Hepatocyte (in vitro differentiated cells): ENCODE measurements around the gene DDIT4L. TPM values are rescaled to one million over a fixed set of nuclear protein-coding genes. Genes with fewer than 3 reads are reported as not detected.

ENCODE experiments used
- DNase-seq: peaks from one replicate; pipeline ENCODE4 v3.0.0-alpha.2; 2016; ENCODE audit warnings: low spot score
- H2AFZ ChIP-seq: fragments of 200-600 bp; sonication (generic); 2 replicates; pipeline ENCODE4 v1.6.0; 2016; ENCODE audit warnings: antibody characterized with exemption, mild to moderate bottlenecking
- H3K27ac ChIP-seq: fragments of 200-600 bp; sonication (generic); 2 replicates; pipeline ENCODE4 v1.5.1; 2016; ENCODE audit warnings: mild to moderate bottlenecking
- H3K27me3 ChIP-seq: fragments of 200-600 bp; sonication (generic); 2 replicates; pipeline ENCODE4 v1.6.1; 2016
- H3K36me3 ChIP-seq: fragments of 200-600 bp; sonication (generic); replicated peaks from 2 replicates; pipeline ENCODE4 v1.5.1; 2016; ENCODE audit warnings: low read depth; ENCODE audit not compliant: insufficient read depth
- H3K4me1 ChIP-seq: fragments of 200-600 bp; sonication (generic); 2 replicates; pipeline ENCODE4 v1.5.1; 2016; ENCODE audit warnings: mild to moderate bottlenecking, moderate library complexity; ENCODE audit not compliant: insufficient read depth
- H3K4me2 ChIP-seq: fragments of 200-600 bp; sonication (generic); 2 replicates; pipeline ENCODE4 v1.6.0; 2016
- H3K4me3 ChIP-seq: fragments of 200-600 bp; sonication (generic); 2 replicates; pipeline ENCODE4 v1.5.1; 2016; ENCODE audit warnings: mild to moderate bottlenecking
- H3K79me2 ChIP-seq: fragments of 200-600 bp; sonication (generic); 2 replicates; pipeline ENCODE4 v1.6.0; 2017; ENCODE audit warnings: mild to moderate bottlenecking
- H3K9me2 ChIP-seq: fragments of 200-600 bp; sonication (generic); replicated peaks from 2 replicates; pipeline ENCODE4 v1.6.0; 2017; ENCODE audit warnings: mild to moderate bottlenecking; ENCODE audit not compliant: insufficient read depth
- H3K9me3 ChIP-seq: fragments of 200-600 bp; sonication (generic); 2 replicates; pipeline ENCODE4 v1.5.1; 2016; ENCODE audit warnings: low read depth, mild to moderate bottlenecking
- H4K20me1 ChIP-seq: fragments of 200-600 bp; sonication (generic); 2 replicates; pipeline ENCODE4 v1.6.0; 2016; ENCODE audit warnings: mild to moderate bottlenecking; ENCODE audit not compliant: insufficient read depth, poor library complexity, severe bottlenecking
- CTCF ChIP-seq: fragments of 200-600 bp; sonication (generic); IDR thresholded peaks from 2 replicates; pipeline ENCODE4 v1.5.1; 2016; ENCODE audit warnings: antibody characterized with exemption, mild to moderate bottlenecking; ENCODE audit not compliant: poor library complexity
- EZH2 ChIP-seq: fragments of 200-600 bp; sonication (generic); IDR thresholded peaks from 2 replicates; pipeline ENCODE4 v1.6.1; 2016; ENCODE audit warnings: antibody characterized with exemption, mild to moderate bottlenecking, borderline replicate concordance
- EZH2phosphoT487 ChIP-seq: fragments of 200-600 bp; sonication (generic); IDR thresholded peaks from one replicate; pipeline ENCODE4 v1.6.1; 2018; ENCODE audit warnings: antibody characterized with exemption, mild to moderate bottlenecking, low read depth, moderate library complexity; ENCODE audit not compliant: unreplicated experiment, severe bottlenecking
- WGBS: methylation state at CpG from one replicate; pipeline ENCODE4 v1.1.6; 2016; ENCODE audit warnings: low lambda C conversion rate; ENCODE audit errors: missing lambda C conversion rate; 5-methylcytosine and 5-hydroxymethylcytosine counted together
- polyA plus RNA-seq: library from polyadenylated mRNA; unstranded; fragments of >200 nt; fragmentation: Nextera tagmentation; extraction: Ambion mirVana; gene quantifications from 2 replicates; pipeline ENCODE4 v1.2.1, GENCODE V29; 2016
- total RNA-seq: library from RNA; depleted of rRNA; stranded (reverse); fragments of >200 nt; gene quantifications from 2 replicates; pipeline ENCODE4 v1.2.3, GENCODE V29; 2014

Gene DDIT4L
- total and polyA plus RNA-seq, 2 experiments from 2014 or later: 0.64 to 3.6 TPM

DNA sequence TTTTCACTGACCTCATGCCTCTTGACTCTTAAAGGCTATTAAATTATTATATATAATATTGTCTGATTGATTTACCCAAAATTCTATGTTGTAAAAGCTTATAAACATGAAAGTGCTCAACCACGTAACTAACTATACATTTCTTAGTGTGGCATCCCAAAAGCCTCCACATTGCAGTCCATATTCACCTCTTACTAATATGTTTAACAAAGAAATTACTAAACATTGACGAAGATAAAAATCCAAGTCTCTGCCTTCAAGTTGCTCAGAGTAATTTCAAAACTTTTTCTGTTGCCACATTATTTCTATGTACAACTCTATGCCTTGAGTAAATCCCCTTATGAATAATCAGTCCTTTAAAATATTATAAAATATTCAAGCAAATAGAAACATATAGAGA is 14.4 kb downstream of the DDIT4L start:
- Histone ChIP-seq H3K27me3 (no peaks in the 10 kb centered on the region), H3K4me3 (no peak overlapping the region), H3K27ac (no peak overlapping the region), H3K4me1 (no peaks in the 10 kb centered on the region), H3K4me2 (no peak overlapping the region), H3K79me2 (no peaks in the 10 kb centered on the region), H3K9me3 (no peaks in the 10 kb centered on the region), H2AFZ (no peak overlapping the region), H3K9me2 (no peaks in the 10 kb centered on the region), H3K36me3 (no peaks in the 10 kb centered on the region), H4K20me1 (no peaks in the 10 kb centered on the region)
- DNase-seq: no peak
- 93% methylated on average over 2 of the region's 2 CpGs for WGBS
- no peak for TF ChIP-seq EZH2phosphoT487
- no peak for TF ChIP-seq CTCF
- TF ChIP-seq EZH2: no peak

DNA sequence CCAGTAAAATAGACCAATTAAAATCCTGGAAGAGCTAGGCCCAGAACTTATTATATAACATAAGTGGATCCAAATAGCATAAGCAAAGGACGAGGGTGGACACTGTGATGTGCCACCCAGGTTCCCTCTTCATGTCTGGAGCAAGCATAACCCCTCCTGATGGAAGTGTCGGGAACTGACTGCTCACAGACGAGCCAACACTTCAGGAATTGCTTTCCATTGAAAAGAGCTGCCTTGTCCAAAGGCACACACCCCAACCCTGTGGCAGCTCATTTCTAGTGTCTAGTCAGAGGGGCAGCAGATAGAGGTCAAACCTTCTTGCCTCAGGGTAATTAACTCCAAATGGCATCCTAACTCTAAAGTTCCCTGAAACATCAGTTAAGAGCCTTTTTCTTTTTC is 15.3 kb downstream of the DDIT4L start:
- WGBS: 78% methylated on average over 3 of the region's 3 CpGs

GRCh38 chr4:100170986-100171385 is 19.3 kb downstream of the DDIT4L start:
- peaks cover 12% of the 10 kb centered on the region for H3K4me1 ChIP-seq
- WGBS: 75% methylated on average over 3 of the region's 3 CpGs

More for the DNA sequence above, 15.3 kb downstream of the DDIT4L start:
- H3K27ac ChIP-seq: no peak overlapping the region
- no peak for DNase-seq
- H3K79me2 ChIP-seq: no peaks in the 10 kb centered on the region
- TF ChIP-seq EZH2phosphoT487: no peak
- no peak for TF ChIP-seq EZH2
- TF ChIP-seq CTCF: no peak
- no peak overlapping the region for H3K4me3 ChIP-seq
- H3K4me2 ChIP-seq: no peak overlapping the region
- no peaks in the 10 kb centered on the region for H4K20me1 ChIP-seq
- H3K9me3 ChIP-seq: no peaks in the 10 kb centered on the region
- no peaks in the 10 kb centered on the region for H3K27me3 ChIP-seq
- no peaks in the 10 kb centered on the region for H3K9me2 ChIP-seq
- H3K36me3 ChIP-seq: no peaks in the 10 kb centered on the region
- H3K4me1 ChIP-seq: peaks cover 1% of the 10 kb centered on the region
- no peak overlapping the region for H2AFZ ChIP-seq

DNA sequence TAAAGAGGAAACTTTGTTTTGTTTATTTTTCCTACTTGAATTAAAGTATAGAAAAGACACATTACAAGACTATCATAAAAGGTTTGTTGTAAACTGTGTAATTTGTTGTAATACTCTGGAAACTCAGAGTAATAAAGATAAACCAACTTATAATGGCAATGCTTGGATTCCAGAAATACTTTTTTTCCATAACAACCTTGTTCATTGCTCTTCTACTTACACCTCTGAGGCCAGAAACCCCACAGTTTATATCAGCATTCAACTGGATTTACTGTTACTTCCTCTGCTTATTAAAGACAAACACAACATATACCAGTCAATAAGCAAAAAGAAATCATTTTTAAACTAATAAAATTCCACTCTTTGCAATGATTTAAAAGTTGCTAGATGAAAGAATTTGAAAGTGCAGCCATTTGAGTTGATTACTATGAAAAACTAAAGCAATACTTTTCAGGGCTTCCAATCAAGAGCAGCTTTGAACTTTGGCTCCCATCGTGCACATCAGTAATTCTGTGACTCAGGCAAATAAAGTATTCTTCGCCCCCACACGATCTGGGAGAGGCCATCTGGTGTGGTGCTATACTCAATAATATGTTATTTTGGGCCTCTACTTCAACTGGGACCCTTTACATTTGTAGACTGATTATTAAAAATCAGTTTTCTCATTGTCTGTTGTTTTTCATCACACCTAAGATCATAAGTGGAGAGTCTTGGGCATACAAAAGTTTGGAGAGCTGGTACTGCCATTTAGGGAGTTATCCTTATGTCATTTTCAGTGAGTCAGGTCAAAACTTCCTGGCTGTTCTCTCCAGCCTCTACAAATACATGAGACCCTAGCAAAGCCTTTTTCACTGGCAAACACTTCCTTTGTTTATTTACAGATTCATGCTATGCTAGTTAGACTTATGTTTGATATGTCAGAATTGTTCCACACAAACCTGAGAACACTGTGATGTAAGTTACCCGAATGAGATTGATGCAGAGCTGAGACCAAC is 20.5 kb downstream of the DDIT4L start:
- H4K20me1 ChIP-seq: no peaks in the 10 kb centered on the region
- H3K27ac ChIP-seq: peak overlapping the region; percentile 22
- no peak overlapping the region for H2AFZ ChIP-seq
- peak; percentile 11 for DNase-seq
- no peak overlapping the region for H3K4me2 ChIP-seq
- peaks cover 12% of the 10 kb centered on the region for H3K4me1 ChIP-seq
- TF ChIP-seq EZH2phosphoT487: no peak
- no peak for TF ChIP-seq CTCF
- no peak for TF ChIP-seq EZH2
- no peak overlapping the region for H3K4me3 ChIP-seq
- no peaks in the 10 kb centered on the region for H3K27me3 ChIP-seq
- H3K9me3 ChIP-seq: no peaks in the 10 kb centered on the region
- H3K36me3 ChIP-seq: no peaks in the 10 kb centered on the region
- H3K9me2 ChIP-seq: no peaks in the 10 kb centered on the region
- H3K79me2 ChIP-seq: no peaks in the 10 kb centered on the region
- WGBS: 66% methylated on average over 4 of the region's 4 CpGs

More at GRCh38 chr4:100170986-100171385, 19.3 kb downstream of the DDIT4L start:
- H2AFZ ChIP-seq: no peak overlapping the region
- H3K79me2 ChIP-seq: no peaks in the 10 kb centered on the region
- H3K9me3 ChIP-seq: no peaks in the 10 kb centered on the region
- no peaks in the 10 kb centered on the region for H3K9me2 ChIP-seq
- no peak overlapping the region for H3K4me2 ChIP-seq
- H4K20me1 ChIP-seq: no peaks in the 10 kb centered on the region
- H3K27ac ChIP-seq: no peak overlapping the region
- H3K27me3 ChIP-seq: no peaks in the 10 kb centered on the region
- H3K36me3 ChIP-seq: no peaks in the 10 kb centered on the region
- H3K4me3 ChIP-seq: no peak overlapping the region
- no peak for TF ChIP-seq EZH2
- DNase-seq: no peak
